Activated CD8-positive, alpha-beta T cell treated with anti-CD3 and anti-CD28 coated beads for 36 hours (primary cell): ENCODE results near the gene ITPKB. TPM values are rescaled to one million over a fixed set of nuclear protein-coding genes. Genes with fewer than 3 reads are reported as not detected.

ENCODE experiments used
- ATAC-seq: fragments of 200-7000 bp; cut with Tn5 transposase; one replicate; pipeline ENCODE4 v1.10.0; 2021; ENCODE audit warnings: mild to moderate bottlenecking, moderate library complexity
- CTCF ChIA-PET: fragments of 350-600 bp; sonication (Branson Sonifier 250); formaldehyde crosslinking; loops from one replicate; lab custom pipeline; 2021; ENCODE audit warnings: antibody characterized with exemption; lab: Charles Lee
- POLR2A ChIA-PET: fragments of 350-600 bp; sonication (Branson Sonifier 250); formaldehyde crosslinking; loops from one replicate; lab custom pipeline; 2021; ENCODE audit warnings: antibody characterized with exemption; lab: Charles Lee
- DNase-seq: peaks from one replicate; pipeline ENCODE4 v3.0.0-alpha.2; 2020
- H3K27ac Mint-ChIP-seq: one replicate; pipeline ENCODE4 v1.8.0; 2021; ENCODE audit warnings: mild to moderate bottlenecking, mixed read lengths
- H3K27me3 Mint-ChIP-seq: one replicate; pipeline ENCODE4 v1.8.0; 2021; ENCODE audit warnings: mixed read lengths
- H3K36me3 Mint-ChIP-seq: one replicate; pipeline ENCODE4 v1.8.0; 2021; ENCODE audit warnings: low read depth, mixed read lengths
- H3K4me1 Mint-ChIP-seq: one replicate; pipeline ENCODE4 v1.8.0; 2021; ENCODE audit warnings: low read depth, mixed read lengths
- H3K4me3 Mint-ChIP-seq: one replicate; pipeline ENCODE4 v1.8.0; 2021; ENCODE audit warnings: mild to moderate bottlenecking, moderate library complexity, mixed read lengths
- H3K9me3 Mint-ChIP-seq: one replicate; pipeline ENCODE4 v1.8.0; 2021; ENCODE audit warnings: mixed read lengths
- CTCF ChIP-seq: fragments of 200-600 bp; IDR thresholded peaks from one replicate; pipeline ENCODE4 v1.8.0; 2022; ENCODE audit warnings: antibody characterized with exemption, mild to moderate bottlenecking
- intact Hi-C: fragments of 100-400 bp; cut with micrococcal nuclease; formaldehyde crosslinking; loops from one replicate; pipeline ENCODE4 v1.10.0; 2022
- total RNA-seq, 2 experiments: library from RNA; stranded (reverse); gene quantifications; one replicate each; pipeline ENCODE4 v1.2.3, GENCODE V29; 2021

The ITPKB gene
- total RNA-seq, 2 experiments from 2014 or later = 40.8 to 42.6 TPM

GRCh38 chr1:226664413-226665101 is 74.5 kb downstream of the ITPKB start:
- ATAC-seq (no peak), DNase-seq (no peak)
- peaks cover 96% of the 10 kb centered on the region for H3K4me1 Mint-ChIP-seq
- ChIA-PET CTCF (interaction anchor here (0.8 to 2.8 kb wide), 7 partner anchors 9 to 38 kb away, joined by 3 to 15 read pairs (median 4); no protein-coding TSS in a partner anchor), POLR2A (interaction anchor here (1.1 to 5.1 kb wide), 6 partner anchors 11 to 72 kb away, joined by 4 to 56 read pairs (median 5); no protein-coding TSS in a partner anchor)
- TF ChIP-seq CTCF = no peak
- no peak overlapping the region for H3K4me3 Mint-ChIP-seq
- no peaks in the 10 kb centered on the region for H3K27me3 Mint-ChIP-seq
- intact Hi-C loops = no loop called here
- peaks cover 36% of the 10 kb centered on the region for H3K36me3 Mint-ChIP-seq
- peak overlapping the region; percentile 96 for H3K27ac Mint-ChIP-seq
- H3K9me3 Mint-ChIP-seq = no peaks in the 10 kb centered on the region

GRCh38 chr1:226663327-226663704 is 75.8 kb downstream of the ITPKB start:
- ATAC-seq (no peak), DNase-seq (no peak)
- no peak for TF ChIP-seq CTCF
- POLR2A ChIA-PET = interaction anchor here (0.8 to 5.1 kb wide), 11 partner anchors 10 to 71 kb away, joined by 3 to 56 read pairs (median 5); no protein-coding TSS in a partner anchor
- CTCF ChIA-PET = interaction anchor here (1.0 to 3.3 kb wide), 16 partner anchors 9 to 255 kb away, joined by 3 to 22 read pairs (median 5); partner anchors contain the start of genes ITPKB and PARP1
- peaks cover 31% of the 10 kb centered on the region for H3K36me3 Mint-ChIP-seq
- intact Hi-C loops = loop anchor here (1.0 kb wide), 1 partner anchor 14 kb away; no protein-coding TSS in a partner anchor
- H3K27me3 Mint-ChIP-seq = no peaks in the 10 kb centered on the region
- peak overlapping the region; percentile 96 for H3K27ac Mint-ChIP-seq
- peak overlapping the region; percentile 49 for H3K4me3 Mint-ChIP-seq
- no peaks in the 10 kb centered on the region for H3K9me3 Mint-ChIP-seq
- H3K4me1 Mint-ChIP-seq = peaks cover 98% of the 10 kb centered on the region

GRCh38 chr1:226662642-226663326 is 76.3 kb downstream of the ITPKB start:
- CTCF ChIA-PET = interaction anchor here (0.7 to 3.3 kb wide), 19 partner anchors 9 to 255 kb away, joined by 3 to 22 read pairs (median 4); partner anchors contain the start of genes ITPKB and PARP1
- intact Hi-C loops = loop anchor here (1.0 kb wide), 1 partner anchor 15 kb away; no protein-coding TSS in a partner anchor
- Mint-ChIP-seq H3K36me3 (peaks cover 31% of the 10 kb centered on the region), H3K4me3 (peak overlapping the region; percentile 49), H3K27me3 (no peaks in the 10 kb centered on the region), H3K27ac (peak overlapping the region; percentile 96), H3K9me3 (no peaks in the 10 kb centered on the region), H3K4me1 (peaks cover 98% of the 10 kb centered on the region)
- POLR2A ChIA-PET = interaction anchor here (0.8 to 5.1 kb wide), 16 partner anchors 9 to 165 kb away, joined by 3 to 56 read pairs (median 4); no protein-coding TSS in a partner anchor
- TF ChIP-seq CTCF = no peak
- peak; percentile 96 for DNase-seq
- peak; percentile 91 for ATAC-seq

- intact Hi-C loops = no loop called here
- H3K27ac Mint-ChIP-seq = peak overlapping the region; percentile 96
- peaks cover 27% of the 10 kb centered on the region for H3K36me3 Mint-ChIP-seq
- ChIA-PET CTCF (interaction anchor here (0.7 to 3.3 kb wide), 23 partner anchors 8 to 254 kb away, joined by 3 to 22 read pairs (median 4); partner anchors contain the start of genes ITPKB and PARP1), POLR2A (interaction anchor here (0.7 to 5.1 kb wide), 16 partner anchors 8 to 166 kb away, joined by 3 to 56 read pairs (median 4); no protein-coding TSS in a partner anchor)
- peaks cover 98% of the 10 kb centered on the region for H3K4me1 Mint-ChIP-seq
- DNase-seq (no peak), ATAC-seq (no peak)
- H3K4me3 Mint-ChIP-seq = no peak overlapping the region
- no peaks in the 10 kb centered on the region for H3K27me3 Mint-ChIP-seq
- no peak for TF ChIP-seq CTCF
- H3K9me3 Mint-ChIP-seq = no peaks in the 10 kb centered on the region
These were observed 77.1 kb downstream of the ITPKB start for GRCh38 chr1:226661965-226662364.
